HCT116 (cell line): Measurements from ENCODE around the gene MCAT. TPM values are rescaled to one million over a fixed set of nuclear protein-coding genes. Genes with fewer than 3 reads are reported as not detected.
A peak's percentile ranks its signal among the peaks of the same experiment; 100 is the strongest.

ENCODE experiments used
- ATAC-seq: fragments of 200-7000 bp; cut with Tn5 transposase; 2 replicates; pipeline ENCODE4 v1.9.1; 2020; ENCODE audit warnings: mild to moderate bottlenecking, moderate library complexity
- BruUV-seq: library from RNA; stranded (reverse); fragments of 400-500 nt; replicated peaks from 2 replicates; lab custom pipeline; 2021; lab: Mats Ljungman, UMichigan
- CTCF ChIA-PET: fragments of 300-600 bp; sonication (Branson Sonifier 250); formaldehyde crosslinking; loops from one replicate; lab custom pipeline; 2021; ENCODE audit warnings: antibody characterized with exemption; lab: Charles Lee
- POLR2A ChIA-PET: fragments of 300-600, 350-600 bp; sonication (Branson Sonifier 250); formaldehyde crosslinking; loops from one replicate; lab custom pipeline; 2021; ENCODE audit warnings: antibody characterized with exemption; lab: Charles Lee
- RAD21 ChIA-PET, 2 experiments: fragments of 300-600 bp; sonication (Branson Sonifier 250); formaldehyde crosslinking; loops; one replicate each; lab custom pipeline; 2023; ENCODE audit warnings: low total read pairs in 2 of 2; ENCODE audit not compliant: uncharacterized antibody in 2 of 2, unreplicated experiment in 2 of 2, low non-redundant PET in 1 of 2; lab: Charles Lee
- DNase-seq: peaks from one replicate; pipeline ENCODE4 v3.0.0-alpha.2; 2010; ENCODE audit warnings: low read depth, low spot score
- H2AFZ ChIP-seq: fragments of 200-600 bp; shearing (Covaris generic), sonication (generic); 2 replicates; pipeline ENCODE4 v1.6.1; 2017; ENCODE audit warnings: low read depth, mixed run types, mixed read lengths, antibody characterized with exemption, low read length; ENCODE audit not compliant: poor library complexity, severe bottlenecking
- H3K27ac ChIP-seq: 2 replicates; pipeline ENCODE4 v1.5.1; 2012; ENCODE audit warnings: low read depth, low read length
- H3K27me3 ChIP-seq: fragments of 200-600 bp; sonication (generic); 2 replicates; pipeline ENCODE4 v1.6.1; 2016; ENCODE audit warnings: mixed run types, low read length, mixed read lengths; ENCODE audit not compliant: insufficient read depth
- H3K36me3 ChIP-seq, 2 experiments: fragments of 200-500 bp in 1 of 2; fragments of 200-600 bp in 1 of 2; sonication (Bioruptor generic) in 1 of 2; sonication (generic) in 1 of 2; 2 replicates each; pipeline versions ENCODE4 v1.5.1 to v1.6.1; 2014 to 2016; ENCODE audit warnings: low read length in 2 of 2, inconsistent platforms in 1 of 2, mixed read lengths in 1 of 2, mixed run types in 1 of 2; ENCODE audit not compliant: insufficient read depth in 2 of 2, control insufficient read depth in 1 of 2
- H3K4me1 ChIP-seq, 2 experiments: fragments of 200-600 bp in 1 of 2; sonication (generic) in 1 of 2; 2 replicates each; pipeline versions ENCODE4 v1.5.1 to v1.6.1; 2012 to 2017; ENCODE audit warnings: low read length in 2 of 2, inconsistent platforms in 1 of 2, mild to moderate bottlenecking in 1 of 2, mixed read lengths in 1 of 2, mixed run types in 1 of 2, moderate library complexity in 1 of 2; ENCODE audit not compliant: insufficient read depth in 2 of 2, control insufficient read depth in 1 of 2
- H3K4me2 ChIP-seq: fragments of 200-600 bp; sonication (generic); 2 replicates; pipeline ENCODE4 v1.6.1; 2017; ENCODE audit warnings: mixed run types, low read length, mixed read lengths
- H3K4me3 ChIP-seq, 2 experiments: fragments of 200-600 bp in 1 of 2; sonication (generic) in 1 of 2; replicated peaks in 1 of 2; 2 replicates each; pipeline ENCODE4 v1.5.1; 2011 to 2016; ENCODE audit warnings: low read length in 2 of 2, control low read depth in 1 of 2, low read depth in 1 of 2, mild to moderate bottlenecking in 1 of 2, mixed read lengths in 1 of 2, mixed run types in 1 of 2
- H3K79me2 ChIP-seq: fragments of 200-600 bp; sonication (generic); 2 replicates; pipeline ENCODE4 v1.6.1; 2017; ENCODE audit warnings: mild to moderate bottlenecking, mixed run types, low read length, moderate library complexity, mixed read lengths; ENCODE audit not compliant: insufficient read depth
- H3K9ac ChIP-seq: fragments of 200-600 bp; sonication (generic); 2 replicates; pipeline ENCODE4 v1.6.1; 2016; ENCODE audit warnings: low read length, mixed read lengths
- H3K9me2 ChIP-seq: fragments of 200-600 bp; sonication (generic), shearing (Covaris generic); 2 replicates; pipeline ENCODE4 v1.6.1; 2017; ENCODE audit warnings: mixed run types, mild to moderate bottlenecking, moderate library complexity; ENCODE audit not compliant: insufficient read depth
- H3K9me3 ChIP-seq, 2 experiments: fragments of 200-500 bp in 1 of 2; fragments of 200-600 bp in 1 of 2; sonication (Bioruptor generic) in 1 of 2; sonication (generic) in 1 of 2; 2 replicates each; pipeline ENCODE4 v1.6.1; 2014 to 2017; ENCODE audit warnings: low read length in 2 of 2, mixed read lengths in 2 of 2, inconsistent platforms in 1 of 2, low read depth in 1 of 2, mild to moderate bottlenecking in 1 of 2, mixed run types in 1 of 2, moderate library complexity in 1 of 2; ENCODE audit not compliant: control insufficient read depth in 1 of 2, insufficient read depth in 1 of 2
- H4K20me1 ChIP-seq: fragments of 200-600 bp; sonication (generic), shearing (Covaris generic); 2 replicates; pipeline ENCODE4 v1.6.1; 2017; ENCODE audit warnings: mixed run types, mild to moderate bottlenecking, moderate library complexity; ENCODE audit not compliant: insufficient read depth
- CTCF ChIP-seq, 3 experiments: fragments of 200-600 bp in 1 of 3; sonication (generic) in 1 of 3; IDR thresholded peaks in 2 of 3; conservative IDR thresholded peaks in 1 of 3; 2 replicates each; pipeline ENCODE4 v1.5.1; 2012 to 2017; ENCODE audit warnings: low read depth in 2 of 3, low read length in 2 of 3, antibody characterized with exemption in 1 of 3, borderline replicate concordance in 1 of 3, control low read depth in 1 of 3, mild to moderate bottlenecking in 1 of 3, mixed read lengths in 1 of 3, mixed run types in 1 of 3, moderate library complexity in 1 of 3; ENCODE audit not compliant: insufficient read depth in 1 of 3
- EGR1 ChIP-seq: IDR thresholded peaks from 2 replicates; pipeline ENCODE4 v1.6.1; 2012; ENCODE audit warnings: low read depth
- ELF1 ChIP-seq: IDR thresholded peaks from 2 replicates; pipeline ENCODE4 v1.6.1; 2012; ENCODE audit warnings: low read depth, borderline replicate concordance
- FOSL1 ChIP-seq: IDR thresholded peaks from 2 replicates; pipeline ENCODE4 v1.6.1; 2012; ENCODE audit warnings: low read depth
- JUND ChIP-seq: IDR thresholded peaks from 2 replicates; pipeline ENCODE4 v1.6.1; 2012
- POLR2A ChIP-seq: IDR thresholded peaks from 2 replicates; pipeline ENCODE4 v1.7.0; 2011; ENCODE audit warnings: borderline replicate concordance; ENCODE audit not compliant: insufficient read depth, insufficient read length; ENCODE audit errors: extremely low read depth
- RAD21 ChIP-seq: IDR thresholded peaks from 2 replicates; pipeline ENCODE4 v1.6.1; 2012; ENCODE audit warnings: low read depth, mild to moderate bottlenecking
- TCF7L2 ChIP-seq: IDR thresholded peaks from 2 replicates; pipeline ENCODE4 v1.7.0; 2011; ENCODE audit warnings: borderline replicate concordance, inconsistent platforms; ENCODE audit not compliant: insufficient read depth, insufficient read length; ENCODE audit errors: extremely low read depth
- ZFX ChIP-seq: fragments of 450-650 bp; IDR thresholded peaks from 2 replicates; pipeline ENCODE4 v1.6.1; 2017
- ZNF274 ChIP-seq: fragments of 200-500 bp; sonication (Bioruptor generic); IDR thresholded peaks from 2 replicates; pipeline ENCODE4 v1.6.1; 2014; ENCODE audit warnings: mild to moderate bottlenecking, low read depth, low read length, inconsistent platforms
- intact Hi-C: fragments of 100-400 bp; cut with micrococcal nuclease; formaldehyde crosslinking; loops from 2 replicates; pipeline ENCODE4 v1.10.0; 2022
- total RNA-seq: library from RNA; stranded (reverse); gene quantifications from one replicate; pipeline ENCODE4 v1.2.1, GENCODE V29; 2021; ENCODE audit not compliant: unreplicated experiment
- TF ChIP-seq, protein P1 (sequence below): IDR thresholded peaks from 2 replicates; pipeline ENCODE4 v1.6.1; 2012

MCAT gene
- total RNA-seq, 1 experiment from 2014 or later: 34.8 TPM

- TF ChIP-seq EGR1 (no peak), POLR2A (no peak), TCF7L2 (no peak), FOSL1 (no peak), ZNF274 (no peak), JUND (no peak), CTCF (IDR thresholded peaks at IDR 0.05 in 2 of 3, conservative IDR thresholded peaks at IDR 0.05 in 1 of 3; ENCODE audit: borderline replicate concordance in 1 of 3, insufficient read depth in 1 of 3, low read depth in 2 of 3, low read length in 2 of 3) (no peak), ZFX (no peak), ELF1 (no peak), RAD21 (no peak)
- TF ChIP-seq, protein P1, sequence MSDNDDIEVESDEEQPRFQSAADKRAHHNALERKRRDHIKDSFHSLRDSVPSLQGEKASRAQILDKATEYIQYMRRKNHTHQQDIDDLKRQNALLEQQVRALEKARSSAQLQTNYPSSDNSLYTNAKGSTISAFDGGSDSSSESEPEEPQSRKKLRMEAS: no peak
- BruUV-seq: no TSS peak
- RAD21 ChIA-PET: no interaction called here
- peak overlapping the region; percentile 83 for H3K9ac ChIP-seq
- no peaks in the 10 kb centered on the region for H3K9me3 ChIP-seq
- H3K27me3 ChIP-seq: no peaks in the 10 kb centered on the region
- H2AFZ ChIP-seq: no peak overlapping the region
- H4K20me1 ChIP-seq: no peaks in the 10 kb centered on the region
- H3K4me1 ChIP-seq: peaks cover 9 to 36% of the 10 kb centered on the region in 2 experiments; a peak in 3 of 4 replicates
- H3K36me3 ChIP-seq: peaks cover 9 to 25% of the 10 kb centered on the region in 2 experiments
- peak overlapping the region; percentile 76 to 77 for H3K4me3 ChIP-seq
- CTCF ChIA-PET: interaction anchor here (0.6 kb wide), 1 partner anchor 1019 kb away, joined by 3 read pairs; no protein-coding TSS in a partner anchor
- POLR2A ChIA-PET: no interaction called here
- H3K9me2 ChIP-seq: no peaks in the 10 kb centered on the region
- intact Hi-C loops: no loop called here
- H3K4me2 ChIP-seq: peak overlapping the region; percentile 85
- peaks cover 58% of the 10 kb centered on the region for H3K79me2 ChIP-seq
- H3K27ac ChIP-seq: peak overlapping the region; percentile 98
- ATAC-seq: peak; percentile 35
- peak; percentile 29 for DNase-seq
Measured at GRCh38 chr22:43185860-43186261, 42.7 kb upstream of the MCAT start.
